A549 treated with Hydrocortisone at 1 μM for 4 hours (cell line): Measurements from ENCODE around the gene LRRC3C. TPM values are rescaled to one million over a fixed set of nuclear protein-coding genes. Genes with fewer than 3 reads are reported as not detected.

Experiments
- total RNA-seq: library from RNA; stranded (reverse); fragments of 200-300 nt; extraction: Qiagen RNA extraction; gene quantifications from 5 replicates; pipeline ENCODE4 v1.2.3, GENCODE V29; 2022

The LRRC3C gene
- total RNA-seq = not detected in 5 replicates

DNA sequence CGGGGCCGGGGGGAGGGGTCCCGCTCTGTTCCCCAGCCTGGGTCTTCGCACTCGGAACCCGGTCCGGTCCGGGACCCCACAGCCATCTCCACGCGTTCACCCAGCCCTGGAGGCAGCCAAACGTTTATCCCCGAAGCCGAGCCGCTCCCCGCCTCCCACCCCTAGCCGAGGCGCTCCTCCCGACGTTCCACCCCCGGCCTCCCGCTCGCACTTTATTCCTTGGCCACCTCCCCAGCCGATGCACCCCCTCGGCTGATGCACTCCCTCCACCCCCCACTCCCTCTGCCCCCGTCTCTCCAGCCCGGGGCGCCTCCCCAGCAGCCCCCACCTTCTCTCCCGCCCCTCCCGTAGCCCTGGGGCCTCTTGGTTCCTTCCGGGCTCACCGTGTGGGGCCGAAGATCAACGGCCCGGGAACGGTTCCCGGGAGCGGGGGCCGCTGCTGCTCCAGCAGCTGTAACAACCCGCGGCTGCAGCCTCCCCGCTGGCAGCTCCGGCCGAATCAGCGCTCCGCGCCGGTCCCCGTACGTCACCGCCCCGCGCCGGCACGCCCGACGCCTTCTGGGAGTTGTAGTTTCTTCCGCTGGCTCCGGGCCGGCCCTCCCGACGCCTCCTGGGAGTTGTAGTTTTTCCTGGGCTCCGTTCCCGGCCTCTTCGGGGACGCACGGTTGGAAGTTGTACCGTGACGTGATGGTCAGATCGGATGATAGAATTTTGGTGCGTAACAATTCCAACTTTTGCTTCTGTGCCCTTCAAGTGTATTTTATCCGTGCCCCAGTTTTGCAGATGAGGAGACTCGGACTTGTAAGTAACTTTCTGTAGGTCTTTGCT is at the start of gene LRRC3C, which contains the start of gene ORMDL3:
Gene LRRC3C (plus strand): TSS at position 632 of the 828 bp plus-strand sequence. CDS start 13,792 bp downstream, outside the sequence.
Gene ORMDL3 (minus strand): TSS at position 501 of the 828 bp plus-strand sequence. CDS start 3,398 bp downstream, outside the sequence.

DNA sequence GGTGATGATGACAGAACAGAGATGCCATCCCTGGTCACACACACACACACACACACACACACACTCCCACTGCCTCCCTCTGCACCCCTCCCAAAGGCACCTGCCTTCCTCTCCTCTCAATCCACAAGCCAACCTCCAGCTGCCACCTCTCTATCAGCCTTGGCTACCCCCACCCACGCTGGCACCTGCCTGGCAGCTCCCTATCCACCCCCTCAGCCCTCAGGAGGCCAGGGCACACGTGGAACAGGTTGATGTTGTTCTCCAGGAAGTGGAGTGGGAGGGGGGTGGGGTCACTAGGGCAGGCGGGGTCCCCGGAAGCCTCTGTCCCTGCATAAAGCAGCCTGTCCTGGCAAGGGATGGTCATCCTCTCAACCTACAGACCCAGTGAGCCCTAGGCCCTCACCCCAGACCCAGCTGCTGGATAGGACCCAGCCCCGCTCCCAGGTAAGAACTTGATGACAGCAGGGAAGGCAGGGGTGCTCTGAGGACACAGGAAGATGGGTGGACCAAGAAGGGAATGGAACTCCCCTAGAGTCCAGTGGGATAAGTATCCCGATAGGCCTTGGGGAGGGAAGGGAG is 35.2 kb downstream of the LRRC3C start, which contains the start of gene GSDMA:
Gene GSDMA (plus strand): TSS at position 363 of the 579 bp plus-strand sequence. CDS start 2,684 bp downstream, outside the sequence.

GRCh38 chr17:39980351-39981206 is 53.0 kb downstream of the LRRC3C start, which contains the start of gene PSMD3:
Gene PSMD3 (plus strand): TSS chr17:39980807. CDS start chr17:39980971, 164 bp downstream.

Other genes starting within 250 kb of the LRRC3C start
- 7.8 to 8.6 TPM (median 8.0 TPM) in 5 replicates for gene PGAP3, start 239.7 kb upstream of the LRRC3C start, total RNA-seq
- 29.9 to 37.8 TPM (median 33.7 TPM) in 5 replicates for gene ERBB2, start 227.7 kb upstream of the LRRC3C start, total RNA-seq
- 78.2 to 96.6 TPM (median 90.3 TPM) in 5 replicates for gene MIEN1, start 197.2 kb upstream of the LRRC3C start, total RNA-seq
- gene GRB7, start 189.8 kb upstream of the LRRC3C start, total RNA-seq = 3.1 to 5.2 TPM (median 3.9 TPM) in 5 replicates
- gene IKZF3, start 63.4 kb upstream of the LRRC3C start, total RNA-seq = not detected in 5 replicates
- gene ZPBP2, start 59.5 kb upstream of the LRRC3C start, total RNA-seq = not detected in 5 replicates
- 1.3 to 2.8 TPM (median 2.2 TPM) in 5 replicates for gene GSDMB, start 9.1 kb upstream of the LRRC3C start, total RNA-seq
- 33.5 to 42.6 TPM (median 40.8 TPM) in 5 replicates for gene ORMDL3, start 131 bp upstream of the LRRC3C start, total RNA-seq
- not detected in 5 replicates for gene GSDMA, start 35.3 kb downstream of the LRRC3C start, total RNA-seq
- 159 to 170 TPM (median 169 TPM) in 5 replicates for gene PSMD3, start 53.1 kb downstream of the LRRC3C start, total RNA-seq
- gene CSF3, start 87.7 kb downstream of the LRRC3C start, total RNA-seq = 0.22 to 1.2 TPM (median 0.77 TPM) in 5 replicates
- 52.9 to 61.8 TPM (median 56.7 TPM) in 5 replicates for gene MED24, start 126.7 kb downstream of the LRRC3C start, total RNA-seq
- gene THRA, start 135.2 kb downstream of the LRRC3C start, total RNA-seq = 23.9 to 31.0 TPM (median 29.2 TPM) in 5 replicates
- 8.6 to 10.5 TPM (median 10.2 TPM) in 5 replicates for gene NR1D1, start 172.9 kb downstream of the LRRC3C start, total RNA-seq
- 60.6 to 69.1 TPM (median 64.3 TPM) in 5 replicates for gene MSL1, start 194.2 kb downstream of the LRRC3C start, total RNA-seq
- gene CASC3, start 212.8 kb downstream of the LRRC3C start, total RNA-seq = 43.0 to 55.6 TPM (median 45.3 TPM) in 5 replicates
- gene RAPGEFL1, start 249.7 kb downstream of the LRRC3C start, total RNA-seq = 2.2 to 3.0 TPM (median 2.8 TPM) in 5 replicates